ENCODE results near the gene NCKAP5. TPM values are rescaled to one million over a fixed set of nuclear protein-coding genes. Genes with fewer than 3 reads are reported as not detected.

NCKAP5 gene
- total RNA-seq, 4 donors from 2014 or later: 0.03 to 0.55 (median 0.33) TPM

DNA sequence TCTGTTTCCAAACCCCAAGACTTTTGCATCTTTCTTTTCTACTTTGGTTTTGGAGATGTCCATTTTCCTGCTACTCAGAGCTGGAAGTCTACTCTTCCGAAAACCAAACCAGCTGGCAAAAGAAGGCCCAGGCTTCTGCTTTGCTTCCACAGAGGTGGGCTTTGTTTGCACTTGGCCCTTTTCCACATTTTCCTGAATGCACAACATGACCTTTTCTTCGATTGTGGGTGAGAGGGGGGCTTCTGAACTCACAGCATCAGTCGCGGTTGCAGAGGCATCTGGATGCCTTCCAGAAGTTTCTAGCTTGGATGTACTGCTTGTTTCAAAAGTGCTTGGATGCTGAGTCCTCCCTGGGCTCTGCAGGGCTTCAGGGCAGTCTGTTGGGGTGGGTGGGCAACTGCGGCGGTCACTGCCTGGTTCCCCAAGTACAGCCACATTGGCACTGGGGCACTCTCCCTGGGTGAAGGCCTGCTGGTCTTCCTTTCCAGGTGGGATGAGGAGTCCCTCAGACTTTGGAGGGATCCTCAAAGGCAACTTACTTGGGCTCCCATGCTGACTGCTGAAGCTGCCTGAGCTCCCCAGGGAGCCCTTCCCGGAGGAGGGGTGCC is 786.0 kb downstream of the NCKAP5 start:
- no peaks in the 10 kb centered on the region for H3K9me3 ChIP-seq
- no peak overlapping the region for H3K4me3 ChIP-seq
- in situ Hi-C loops (cut with MboI; ENCODE audit: low sequenced_read_pairs in 4 of 4): no loop called here
- DNase-seq (no peak), ATAC-seq (no peak)
- no peaks in the 10 kb centered on the region for H3K4me1 ChIP-seq
- TF ChIP-seq POLR2A (IDR thresholded peaks at IDR 0.05): no peak
- TF ChIP-seq CTCF (IDR thresholded peaks at IDR 0.05 in 4 of 5, conservative IDR thresholded peaks at IDR 0.05 in 1 of 5): no peak
- no peak overlapping the region for H3K27ac ChIP-seq
- H3K27me3 ChIP-seq: no peaks in the 10 kb centered on the region
- intact Hi-C loops (cut with DNase I; ENCODE audit: low total_unique reads): no loop called here
- no peaks in the 10 kb centered on the region for H3K36me3 ChIP-seq

GRCh38 chr2:132780651-132781050 is 787.6 kb downstream of the NCKAP5 start:
- Histone ChIP-seq H3K4me3 (no peak overlapping the region), H3K27me3 (no peaks in the 10 kb centered on the region), H3K4me1 (no peaks in the 10 kb centered on the region), H3K9me3 (no peaks in the 10 kb centered on the region), H3K36me3 (no peaks in the 10 kb centered on the region), H3K27ac (no peak overlapping the region)
- no peak for ATAC-seq
- intact Hi-C loops (cut with DNase I; ENCODE audit: low total_unique reads): no loop called here
- DNase-seq: no peak
- no peak for TF ChIP-seq POLR2A (IDR thresholded peaks at IDR 0.05)
- no peak for TF ChIP-seq CTCF (IDR thresholded peaks at IDR 0.05 in 4 of 5, conservative IDR thresholded peaks at IDR 0.05 in 1 of 5)
- in situ Hi-C loops (cut with MboI; ENCODE audit: low sequenced_read_pairs in 4 of 4): no loop called here

- Histone ChIP-seq H3K4me1 (no peaks in the 10 kb centered on the region), H3K27ac (no peak overlapping the region), H3K36me3 (no peaks in the 10 kb centered on the region), H3K9me3 (no peaks in the 10 kb centered on the region), H3K4me3 (no peak overlapping the region), H3K27me3 (no peaks in the 10 kb centered on the region)
- intact Hi-C loops (cut with DNase I; ENCODE audit: low total_unique reads) (no loop called here), in situ Hi-C loops (cut with MboI; ENCODE audit: low sequenced_read_pairs in 4 of 4) (no loop called here)
- ATAC-seq (no peak), DNase-seq (no peak)
- no peak for TF ChIP-seq CTCF (IDR thresholded peaks at IDR 0.05 in 4 of 5, conservative IDR thresholded peaks at IDR 0.05 in 1 of 5)
- TF ChIP-seq POLR2A (IDR thresholded peaks at IDR 0.05): no peak
These were observed 789.0 kb downstream of the NCKAP5 start for GRCh38 chr2:132779206-132779721.

- ATAC-seq (no peak), DNase-seq (no peak)
- no peak overlapping the region for H3K4me3 ChIP-seq
- no peaks in the 10 kb centered on the region for H3K36me3 ChIP-seq
- no peaks in the 10 kb centered on the region for H3K27me3 ChIP-seq
- no peak overlapping the region for H3K27ac ChIP-seq
- in situ Hi-C loops (cut with MboI; ENCODE audit: low sequenced_read_pairs in 4 of 4): no loop called here
- no peaks in the 10 kb centered on the region for H3K9me3 ChIP-seq
- no peak for TF ChIP-seq CTCF (IDR thresholded peaks at IDR 0.05 in 4 of 5, conservative IDR thresholded peaks at IDR 0.05 in 1 of 5)
- TF ChIP-seq POLR2A (IDR thresholded peaks at IDR 0.05): no peak
- intact Hi-C loops (cut with DNase I; ENCODE audit: low total_unique reads): no loop called here
- H3K4me1 ChIP-seq: no peaks in the 10 kb centered on the region
These were observed 792.0 kb downstream of the NCKAP5 start for GRCh38 chr2:132776287-132776686.

GRCh38 chr2:132774189-132774588 is 794.1 kb downstream of the NCKAP5 start:
- in situ Hi-C loops (cut with MboI; ENCODE audit: low sequenced_read_pairs in 4 of 4): no loop called here
- no peak for ATAC-seq

More at GRCh38 chr2:132774189-132774588, 794.1 kb downstream of the NCKAP5 start:
- DNase-seq: no peak
- no peak overlapping the region for H3K27ac ChIP-seq
- TF ChIP-seq CTCF (IDR thresholded peaks at IDR 0.05 in 4 of 5, conservative IDR thresholded peaks at IDR 0.05 in 1 of 5) (no peak), POLR2A (IDR thresholded peaks at IDR 0.05) (no peak)
- H3K9me3 ChIP-seq: no peaks in the 10 kb centered on the region
- H3K36me3 ChIP-seq: no peaks in the 10 kb centered on the region
- H3K4me1 ChIP-seq: no peaks in the 10 kb centered on the region
- no peak overlapping the region for H3K4me3 ChIP-seq
- intact Hi-C loops (cut with DNase I; ENCODE audit: low total_unique reads): no loop called here
- no peaks in the 10 kb centered on the region for H3K27me3 ChIP-seq
